Gastroesophageal sphincter (tissue), 3 donors: ENCODE data around the gene HBG2.

Source experiments
- EP300 ChIP-seq: sonication (generic); formaldehyde crosslinking; IDR thresholded peaks from one replicate; pipeline ENCODE4 v1.6.1; 2017; ENCODE audit warnings: antibody characterized with exemption, mild to moderate bottlenecking
- POLR2A ChIP-seq, 2 donors: fragments of 450-650 bp; IDR thresholded peaks; one replicate each; pipeline ENCODE4 v1.6.1; 2017; ENCODE audit warnings: antibody characterized with exemption in 2 of 2, mild to moderate bottlenecking in 2 of 2, moderate library complexity in 1 of 2
- TF ChIP-seq, protein P1 (sequence below), 4 experiments: fragments of 200-600 bp in 2 of 4; fragments of 450-650 bp in 2 of 4; sonication (generic) in 1 of 4; IDR thresholded peaks; one replicate each; pipeline ENCODE4 v1.5.1; 2017 to 2019; ENCODE audit warnings: antibody characterized with exemption in 4 of 4, mild to moderate bottlenecking in 2 of 4, moderate library complexity in 2 of 4

DNA sequence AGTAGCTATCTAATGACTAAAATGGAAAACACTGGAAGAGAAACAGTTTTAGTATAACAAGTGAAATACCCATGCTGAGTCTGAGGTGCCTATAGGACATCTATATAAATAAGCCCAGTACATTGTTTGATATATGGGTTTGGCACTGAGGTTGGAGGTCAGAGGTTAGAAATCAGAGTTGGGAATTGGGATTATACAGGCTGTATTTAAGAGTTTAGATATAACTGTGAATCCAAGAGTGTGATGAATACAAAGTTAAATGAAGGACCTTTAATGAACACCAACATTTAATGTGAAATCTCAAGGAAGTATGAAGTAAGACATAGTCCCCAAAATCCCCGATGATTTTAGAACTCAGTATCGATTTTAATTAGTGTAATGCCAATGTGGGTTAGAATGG is 17.2 kb downstream of the HBG2 start:
- TF ChIP-seq, protein P1, sequence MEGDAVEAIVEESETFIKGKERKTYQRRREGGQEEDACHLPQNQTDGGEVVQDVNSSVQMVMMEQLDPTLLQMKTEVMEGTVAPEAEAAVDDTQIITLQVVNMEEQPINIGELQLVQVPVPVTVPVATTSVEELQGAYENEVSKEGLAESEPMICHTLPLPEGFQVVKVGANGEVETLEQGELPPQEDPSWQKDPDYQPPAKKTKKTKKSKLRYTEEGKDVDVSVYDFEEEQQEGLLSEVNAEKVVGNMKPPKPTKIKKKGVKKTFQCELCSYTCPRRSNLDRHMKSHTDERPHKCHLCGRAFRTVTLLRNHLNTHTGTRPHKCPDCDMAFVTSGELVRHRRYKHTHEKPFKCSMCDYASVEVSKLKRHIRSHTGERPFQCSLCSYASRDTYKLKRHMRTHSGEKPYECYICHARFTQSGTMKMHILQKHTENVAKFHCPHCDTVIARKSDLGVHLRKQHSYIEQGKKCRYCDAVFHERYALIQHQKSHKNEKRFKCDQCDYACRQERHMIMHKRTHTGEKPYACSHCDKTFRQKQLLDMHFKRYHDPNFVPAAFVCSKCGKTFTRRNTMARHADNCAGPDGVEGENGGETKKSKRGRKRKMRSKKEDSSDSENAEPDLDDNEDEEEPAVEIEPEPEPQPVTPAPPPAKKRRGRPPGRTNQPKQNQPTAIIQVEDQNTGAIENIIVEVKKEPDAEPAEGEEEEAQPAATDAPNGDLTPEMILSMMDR (IDR thresholded peaks at IDR 0.05), result no peak
- TF ChIP-seq EP300 (no peak), POLR2A (IDR thresholded peaks at IDR 0.05) (no peak)
